Stimulated activated naive B cell treated with anti-CD40 and anti-IgM and Interleukin-4, amounts not matched to agents 10 μg/mL and 1 μg/mL and 100 μg/mL, for 72 hours (primary cell): ENCODE measurements around the gene ARFGEF3.

ENCODE experiments used
- ATAC-seq, 2 donors: fragments of 150-1000 bp; cut with Tn5 transposase; replicated peaks; 2 replicates each; pipeline ENCODE4 v1.10.0; 2021; ENCODE audit warnings: moderate library complexity in 1 of 2
- DNase-seq: peaks from one replicate; pipeline ENCODE4 v3.0.0; 2021
- H3K27ac Mint-ChIP-seq: one replicate; pipeline ENCODE4 v1.8.0; 2022; ENCODE audit warnings: mild to moderate bottlenecking, mixed read lengths
- H3K27me3 Mint-ChIP-seq, 2 donors: one replicate each; pipeline ENCODE4 v1.8.0; 2022; ENCODE audit warnings: mixed read lengths in 2 of 2
- H3K36me3 Mint-ChIP-seq, 2 donors: one replicate each; pipeline ENCODE4 v1.8.0; 2022; ENCODE audit warnings: mixed read lengths in 2 of 2, mild to moderate bottlenecking in 1 of 2
- H3K4me1 Mint-ChIP-seq, 2 donors: one replicate each; pipeline ENCODE4 v1.8.0; 2022; ENCODE audit warnings: mixed read lengths in 2 of 2, mild to moderate bottlenecking in 1 of 2
- H3K4me3 Mint-ChIP-seq, 2 donors: one replicate each; pipeline ENCODE4 v1.8.0; 2022; ENCODE audit warnings: mild to moderate bottlenecking in 2 of 2, mixed read lengths in 2 of 2, moderate library complexity in 1 of 2
- H3K9me3 Mint-ChIP-seq, 2 donors: one replicate each; pipeline ENCODE4 v1.8.0; 2022; ENCODE audit warnings: mixed read lengths in 2 of 2, mild to moderate bottlenecking in 1 of 2

ARFGEF3 gene

DNA sequence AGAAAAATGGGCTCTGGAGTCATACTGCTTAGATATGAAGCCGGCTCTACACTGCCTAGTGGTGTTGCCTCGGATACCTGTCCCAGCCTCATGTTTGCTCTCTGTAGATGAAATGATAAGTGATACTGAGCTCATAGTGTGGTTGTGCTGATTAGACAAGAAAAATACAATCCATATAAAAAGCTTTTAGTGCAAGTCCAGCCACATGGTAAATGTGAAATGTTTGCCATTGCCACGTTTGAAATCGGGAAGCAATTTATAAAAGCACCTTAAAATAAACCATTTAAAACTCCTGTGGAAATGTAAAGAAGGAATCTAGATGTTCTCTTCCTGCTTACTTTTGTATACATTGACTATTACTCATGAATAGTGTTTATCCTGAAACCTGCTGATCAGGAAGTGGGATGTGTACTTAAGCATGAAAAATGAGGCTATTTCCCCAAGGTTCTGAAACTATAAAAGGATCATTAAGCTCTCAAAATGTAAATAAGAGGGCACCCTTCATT, 69.7 kb downstream of the ARFGEF3 start:
- Mint-ChIP-seq H3K4me1 (peaks cover 4 to 18% of the 10 kb centered on the region in 2 donors), H3K4me3 (no peak overlapping the region), H3K36me3 (no peaks in the 10 kb centered on the region), H3K27me3 (peaks cover 40 to 41% of the 10 kb centered on the region in 2 donors), H3K27ac (no peak overlapping the region), H3K9me3 (no peaks in the 10 kb centered on the region)
- DNase-seq, result no peak
- no peak for ATAC-seq

DNA sequence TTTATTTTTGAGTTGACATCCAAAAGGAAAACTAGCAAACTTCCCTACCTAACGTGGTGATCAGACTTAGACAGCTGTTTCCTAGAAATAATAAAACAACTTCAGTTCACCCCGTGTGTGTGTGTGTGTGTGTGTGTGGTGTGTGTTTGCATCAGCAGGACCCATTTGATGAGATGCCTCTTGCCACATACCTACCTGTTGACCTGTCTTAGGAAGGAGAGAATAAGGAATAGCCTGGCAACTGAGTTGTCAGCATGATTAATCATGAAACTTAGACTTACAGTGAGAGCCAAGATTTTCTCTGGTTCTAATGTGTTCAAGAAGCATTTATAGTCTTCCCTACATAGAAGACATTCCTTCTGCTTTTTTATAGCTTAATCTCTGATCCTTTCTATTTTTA, 72.6 kb downstream of the ARFGEF3 start:
- DNase-seq, result no peak
- H3K36me3 Mint-ChIP-seq, result no peaks in the 10 kb centered on the region
- H3K4me3 Mint-ChIP-seq, result no peak overlapping the region
- no peak overlapping the region for H3K27ac Mint-ChIP-seq
- ATAC-seq, result no peak
- H3K4me1 Mint-ChIP-seq, result peaks cover 4 to 18% of the 10 kb centered on the region in 2 donors
- H3K9me3 Mint-ChIP-seq, result no peaks in the 10 kb centered on the region
- H3K27me3 Mint-ChIP-seq, result peaks cover 19 to 21% of the 10 kb centered on the region in 2 donors

DNA sequence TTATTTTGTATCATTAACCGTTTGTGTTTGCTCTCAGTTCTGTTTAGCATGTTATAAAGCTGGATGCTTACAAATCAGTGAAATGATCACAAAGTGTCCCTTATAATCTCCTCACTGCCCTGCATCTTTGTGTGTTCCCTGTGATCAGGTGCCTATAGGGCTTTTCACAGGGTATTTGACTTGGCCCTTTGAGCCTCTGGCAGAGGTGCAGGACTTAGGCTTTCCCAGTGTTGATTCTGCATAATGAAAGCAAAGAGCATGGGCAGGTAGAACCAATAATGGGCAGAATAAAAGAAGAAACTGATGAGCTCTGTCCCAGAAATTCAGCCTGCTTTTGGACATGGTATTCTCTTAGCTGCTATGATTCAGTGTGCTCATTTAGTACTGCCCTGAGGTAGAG, 73.5 kb downstream of the ARFGEF3 start:
- no peak overlapping the region for H3K4me3 Mint-ChIP-seq
- H3K27ac Mint-ChIP-seq, result no peak overlapping the region

DNA sequence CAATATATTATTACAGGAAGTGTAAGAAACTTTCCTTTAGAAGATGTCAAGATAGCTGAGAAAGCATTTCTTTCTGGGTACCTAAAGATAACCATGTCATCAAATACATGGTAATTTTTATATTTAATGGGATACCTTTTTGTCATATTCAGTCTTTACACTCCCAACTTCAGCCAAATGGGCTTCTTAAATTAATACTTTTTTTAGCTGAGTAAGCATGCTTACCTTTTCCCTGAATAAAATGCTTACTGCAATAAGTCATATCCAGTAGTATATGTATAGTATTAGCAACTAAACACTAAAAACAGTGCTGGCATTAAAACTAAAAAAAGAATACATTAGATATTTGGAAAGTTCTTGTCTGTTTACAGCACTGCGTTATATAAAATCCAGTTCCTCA, 74.0 kb downstream of the ARFGEF3 start:
- H3K9me3 Mint-ChIP-seq, result no peaks in the 10 kb centered on the region
- no peak for DNase-seq
- H3K27ac Mint-ChIP-seq, result no peak overlapping the region
- peaks cover 4 to 16% of the 10 kb centered on the region in 2 donors for H3K4me1 Mint-ChIP-seq
- H3K27me3 Mint-ChIP-seq, result peaks cover 9 to 14% of the 10 kb centered on the region in 2 donors
- ATAC-seq, result no peak
- H3K4me3 Mint-ChIP-seq, result no peak overlapping the region
- H3K36me3 Mint-ChIP-seq, result no peaks in the 10 kb centered on the region

More for the DNA sequence above, 73.5 kb downstream of the ARFGEF3 start:
- no peak for DNase-seq
- H3K36me3 Mint-ChIP-seq, result no peaks in the 10 kb centered on the region
- peaks cover 4 to 18% of the 10 kb centered on the region in 2 donors for H3K4me1 Mint-ChIP-seq
- peaks cover 14 to 16% of the 10 kb centered on the region in 2 donors for H3K27me3 Mint-ChIP-seq
- no peak for ATAC-seq
- no peaks in the 10 kb centered on the region for H3K9me3 Mint-ChIP-seq

DNA sequence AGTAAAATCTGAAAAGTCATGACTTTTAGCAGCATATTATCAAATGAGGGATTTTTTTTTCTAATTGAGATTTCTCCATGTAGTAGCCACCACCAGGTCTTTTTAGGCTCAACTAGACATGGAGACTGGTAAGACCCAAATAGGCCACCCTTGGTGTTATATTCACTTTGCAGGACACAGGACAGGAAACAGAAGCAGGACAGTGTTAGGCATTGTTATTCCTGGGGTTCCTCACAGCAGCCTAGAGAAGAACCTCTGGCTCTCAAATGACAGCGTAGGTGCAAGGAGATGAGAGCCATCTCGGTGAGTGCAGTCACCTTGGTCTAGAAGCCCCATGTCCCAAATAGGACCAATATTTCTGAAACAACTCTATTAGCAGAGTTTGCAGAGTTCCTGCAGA, 75.7 kb downstream of the ARFGEF3 start:
- no peak overlapping the region for H3K4me3 Mint-ChIP-seq
- H3K27me3 Mint-ChIP-seq, result peaks cover 7 to 14% of the 10 kb centered on the region in 2 donors
- H3K36me3 Mint-ChIP-seq, result no peaks in the 10 kb centered on the region
- ATAC-seq (no peak), DNase-seq (no peak)
- no peaks in the 10 kb centered on the region for H3K9me3 Mint-ChIP-seq
- H3K27ac Mint-ChIP-seq, result no peak overlapping the region
- no peaks in the 10 kb centered on the region for H3K4me1 Mint-ChIP-seq

GRCh38 chr6:138238368-138238767, 76.6 kb downstream of the ARFGEF3 start:
- H3K27me3 Mint-ChIP-seq, result peaks cover 13 to 19% of the 10 kb centered on the region in 2 donors
- no peak overlapping the region for H3K27ac Mint-ChIP-seq
- no peaks in the 10 kb centered on the region for H3K9me3 Mint-ChIP-seq
- DNase-seq, result no peak
- no peaks in the 10 kb centered on the region for H3K4me1 Mint-ChIP-seq
- no peaks in the 10 kb centered on the region for H3K36me3 Mint-ChIP-seq
- ATAC-seq, result no peak
- no peak overlapping the region for H3K4me3 Mint-ChIP-seq

DNA sequence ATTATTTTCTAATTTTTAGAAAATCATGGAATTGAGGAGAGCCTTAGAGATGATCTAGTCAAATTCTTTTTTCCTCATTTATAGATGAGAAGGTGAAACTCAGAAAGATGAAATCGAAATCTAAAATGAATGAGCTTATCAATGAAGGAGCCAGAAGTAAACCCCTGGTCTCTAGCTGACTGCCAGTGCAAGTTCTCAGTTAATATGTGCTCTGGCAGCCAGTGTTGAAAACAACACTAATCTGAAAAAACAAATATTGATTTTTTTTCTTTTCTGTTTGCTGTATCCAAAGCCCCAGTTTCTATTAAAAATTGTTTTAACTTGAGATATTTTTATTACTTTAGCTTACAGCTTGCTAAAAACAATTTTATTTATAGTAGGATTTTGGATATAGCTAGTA, 78.0 kb downstream of the ARFGEF3 start:
- Mint-ChIP-seq H3K36me3 (no peaks in the 10 kb centered on the region), H3K27ac (no peak overlapping the region), H3K4me1 (no peaks in the 10 kb centered on the region), H3K9me3 (no peaks in the 10 kb centered on the region), H3K4me3 (no peak overlapping the region), H3K27me3 (peaks cover 17 to 19% of the 10 kb centered on the region in 2 donors)
- no peak for DNase-seq
- ATAC-seq, result no peak

GRCh38 chr6:138240476-138241245, 78.9 kb downstream of the ARFGEF3 start:
- H3K36me3 Mint-ChIP-seq, result no peaks in the 10 kb centered on the region
- no peak for DNase-seq

DNA sequence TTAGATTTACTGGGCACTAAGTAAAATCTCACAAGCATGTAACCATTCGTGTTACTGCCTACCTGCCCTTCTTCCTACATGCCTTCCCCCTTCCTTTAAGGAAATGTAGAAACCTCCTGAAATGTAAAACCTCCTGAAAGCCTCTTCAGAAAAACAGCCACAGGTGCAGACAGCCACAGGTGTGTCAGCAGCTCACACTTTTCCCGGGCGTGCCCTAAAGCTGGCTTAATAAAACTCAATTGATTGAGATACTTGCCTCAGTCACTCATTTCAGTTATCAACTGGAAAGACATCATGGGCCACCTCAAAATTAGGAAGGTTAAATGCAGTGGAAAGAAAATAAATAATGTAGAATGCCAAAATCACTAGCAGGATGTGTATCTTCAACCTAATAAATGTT, 79.6 kb downstream of the ARFGEF3 start:
- Mint-ChIP-seq H3K27me3 (peaks cover 15 to 17% of the 10 kb centered on the region in 2 donors), H3K9me3 (no peaks in the 10 kb centered on the region), H3K36me3 (no peaks in the 10 kb centered on the region), H3K4me1 (no peaks in the 10 kb centered on the region), H3K4me3 (no peak overlapping the region), H3K27ac (no peak overlapping the region)
- ATAC-seq (no peak), DNase-seq (no peak)

More at GRCh38 chr6:138240476-138241245, 78.9 kb downstream of the ARFGEF3 start:
- no peak for ATAC-seq
- Mint-ChIP-seq H3K4me3 (no peak overlapping the region), H3K4me1 (no peaks in the 10 kb centered on the region), H3K27me3 (peaks cover 12 to 15% of the 10 kb centered on the region in 2 donors), H3K9me3 (no peaks in the 10 kb centered on the region), H3K27ac (no peak overlapping the region)

- no peaks in the 10 kb centered on the region for H3K9me3 Mint-ChIP-seq
- ATAC-seq, result no peak
These were observed 80.2 kb downstream of the ARFGEF3 start for GRCh38 chr6:138241934-138242333.

GRCh38 chr6:138242987-138243592, 81.4 kb downstream of the ARFGEF3 start:
- DNase-seq, result no peak
- Mint-ChIP-seq H3K9me3 (no peaks in the 10 kb centered on the region), H3K36me3 (no peaks in the 10 kb centered on the region), H3K4me3 (no peak overlapping the region), H3K27ac (no peak overlapping the region), H3K4me1 (no peaks in the 10 kb centered on the region), H3K27me3 (peaks cover 15 to 17% of the 10 kb centered on the region in 2 donors)
- no peak for ATAC-seq

More at GRCh38 chr6:138241934-138242333, 80.2 kb downstream of the ARFGEF3 start:
- H3K4me3 Mint-ChIP-seq, result no peak overlapping the region
- no peaks in the 10 kb centered on the region for H3K36me3 Mint-ChIP-seq
- DNase-seq, result no peak
- H3K4me1 Mint-ChIP-seq, result no peaks in the 10 kb centered on the region
- H3K27me3 Mint-ChIP-seq, result peaks cover 15 to 17% of the 10 kb centered on the region in 2 donors
- no peak overlapping the region for H3K27ac Mint-ChIP-seq

GRCh38 chr6:138245751-138246150, 84.0 kb downstream of the ARFGEF3 start:
- Mint-ChIP-seq H3K4me3 (no peak overlapping the region), H3K36me3 (no peaks in the 10 kb centered on the region), H3K9me3 (no peaks in the 10 kb centered on the region), H3K27ac (no peak overlapping the region), H3K4me1 (no peaks in the 10 kb centered on the region), H3K27me3 (peaks cover 15 to 17% of the 10 kb centered on the region in 2 donors)
- ATAC-seq, result no peak
- no peak for DNase-seq

DNA sequence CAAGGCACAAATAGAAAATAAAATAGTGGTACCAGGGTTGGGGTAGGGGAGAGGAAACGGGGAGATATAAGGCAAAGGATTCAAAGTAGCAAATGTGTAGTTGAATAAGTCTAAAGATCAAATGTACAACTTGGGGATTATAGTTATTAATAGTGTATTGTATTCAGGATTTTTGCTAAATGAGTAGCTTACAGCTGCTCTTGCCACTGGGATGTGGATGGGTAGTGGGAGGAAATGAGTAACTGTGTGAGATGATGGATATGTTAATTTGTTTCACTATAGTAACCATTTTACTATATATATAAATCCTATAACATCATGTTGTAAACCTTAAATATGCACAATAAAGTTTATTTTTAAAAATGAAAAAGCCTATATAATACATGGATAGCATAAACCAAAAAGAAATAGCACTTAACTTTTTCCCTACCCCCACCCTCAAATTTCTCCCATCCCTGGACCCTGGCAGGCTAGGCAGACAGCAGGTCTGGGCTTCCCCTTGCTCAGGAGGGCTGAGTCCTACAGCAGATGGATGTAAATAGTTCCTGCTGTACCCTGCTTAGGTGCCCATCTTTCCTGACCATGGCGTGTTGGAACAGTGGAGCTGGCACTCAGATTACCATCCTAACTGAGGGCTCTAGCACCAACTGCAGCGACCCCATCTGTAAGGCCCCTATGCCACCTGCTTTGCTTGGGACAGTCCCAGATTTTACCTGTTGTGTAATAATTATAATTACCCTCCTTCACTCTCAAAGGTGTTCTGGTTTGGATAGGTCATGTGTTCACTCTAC, 85.1 kb downstream of the ARFGEF3 start:
- no peaks in the 10 kb centered on the region for H3K4me1 Mint-ChIP-seq
- ATAC-seq (no peak), DNase-seq (no peak)
- peaks cover 14 to 17% of the 10 kb centered on the region in 2 donors for H3K27me3 Mint-ChIP-seq
- no peak overlapping the region for H3K4me3 Mint-ChIP-seq
- H3K9me3 Mint-ChIP-seq, result no peaks in the 10 kb centered on the region
- no peak overlapping the region for H3K27ac Mint-ChIP-seq
- H3K36me3 Mint-ChIP-seq, result no peaks in the 10 kb centered on the region

DNA sequence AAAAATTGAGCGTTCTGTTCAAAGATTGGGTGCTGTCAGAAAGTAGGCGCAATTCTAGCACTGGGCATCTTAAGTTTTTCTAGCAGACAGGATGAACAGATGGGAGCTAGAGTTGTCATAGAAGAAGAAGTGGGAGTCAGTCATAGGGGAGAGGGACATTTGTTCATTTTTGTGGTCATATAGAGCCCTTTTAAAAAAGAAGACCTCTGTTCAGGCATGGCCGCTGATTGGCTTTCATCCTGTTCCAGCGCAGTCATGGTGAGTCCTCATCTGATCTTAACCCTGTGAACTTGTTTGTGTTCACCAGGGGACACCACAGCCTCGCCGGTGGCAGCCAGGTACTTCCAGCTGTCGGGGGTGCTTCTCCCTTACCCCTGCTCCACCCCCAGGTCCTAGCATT, 86.3 kb downstream of the ARFGEF3 start:
- DNase-seq (no peak), ATAC-seq (no peak)
- Mint-ChIP-seq H3K4me1 (no peaks in the 10 kb centered on the region), H3K27ac (no peak overlapping the region), H3K9me3 (no peaks in the 10 kb centered on the region), H3K4me3 (no peak overlapping the region), H3K27me3 (peaks cover 8 to 14% of the 10 kb centered on the region in 2 donors), H3K36me3 (no peaks in the 10 kb centered on the region)
